SH-SY5Y (cell line): ENCODE data around the gene KLHL40.

Experiments used
- GATA2 ChIP-seq: IDR thresholded peaks from 2 replicates; pipeline ENCODE4 v1.6.1; 2011; ENCODE audit warnings: mild to moderate bottlenecking, low read depth, low read length
- GATA3 ChIP-seq: IDR thresholded peaks from 2 replicates; pipeline ENCODE4 v1.6.1; 2011; ENCODE audit warnings: low read depth, mild to moderate bottlenecking, low read length, moderate library complexity

DNA sequence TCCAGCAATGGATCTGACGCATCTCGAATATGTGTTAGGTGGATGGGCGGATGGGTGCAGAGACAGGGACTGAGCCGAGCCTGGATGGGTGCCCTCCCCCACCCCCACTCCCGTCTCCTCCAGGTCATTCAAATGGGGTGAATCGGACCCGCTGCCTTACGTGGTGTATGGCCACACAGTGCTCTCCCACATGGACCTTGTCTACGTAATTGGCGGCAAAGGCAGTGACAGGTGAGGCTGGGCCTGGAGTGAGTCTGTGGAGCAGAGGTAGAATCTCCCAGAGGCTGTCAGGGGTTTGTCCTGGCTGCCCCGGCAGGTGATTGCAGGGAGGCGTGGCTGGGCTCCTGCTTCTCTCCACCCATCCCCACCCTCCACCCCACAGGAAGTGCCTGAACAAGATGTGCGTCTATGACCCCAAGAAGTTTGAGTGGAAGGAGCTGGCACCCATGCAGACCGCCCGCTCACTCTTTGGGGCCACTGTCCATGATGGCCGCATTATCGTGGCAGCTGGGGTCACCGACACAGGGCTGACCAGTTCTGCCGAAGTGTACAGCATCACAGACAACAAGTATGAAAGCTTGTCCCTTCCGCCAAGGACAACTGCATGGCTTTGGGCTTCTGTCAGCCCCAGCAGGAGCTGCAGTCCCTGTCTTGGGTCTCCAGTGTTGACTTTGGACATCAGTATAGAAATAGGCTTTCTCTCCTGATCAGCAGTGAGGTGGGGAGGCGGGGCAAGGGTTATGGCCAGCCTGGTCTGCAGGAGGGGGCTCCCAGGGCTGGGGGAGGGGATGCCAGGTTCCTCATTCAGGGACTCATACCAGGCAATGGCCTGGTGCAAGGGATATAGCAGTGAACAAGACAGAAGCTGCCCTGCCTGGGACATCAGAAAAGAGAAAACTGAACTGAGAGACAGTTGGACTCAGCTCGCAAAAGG is 3.4 kb downstream of the KLHL40 start:
- no peak for TF ChIP-seq GATA2
- no peak for TF ChIP-seq GATA3
